Muscle layer of duodenum (tissue), 2 donors: ENCODE results near the gene ETS1.

ENCODE experiments used
- H3K27ac ChIP-seq: one replicate; pipeline ENCODE4 v1.7.0; 2013; ENCODE audit warnings: mild to moderate bottlenecking, low read length
- H3K27me3 ChIP-seq: one replicate; pipeline ENCODE4 v1.7.0; 2013; ENCODE audit warnings: low read depth, mild to moderate bottlenecking, control low read depth, low read length
- H3K36me3 ChIP-seq, 2 donors: one replicate each; pipeline ENCODE4 v1.7.0; 2013; ENCODE audit warnings: low read length in 2 of 2, control low read depth in 1 of 2, mild to moderate bottlenecking in 1 of 2; ENCODE audit not compliant: insufficient read depth in 2 of 2, control insufficient read depth in 1 of 2
- H3K4me1 ChIP-seq, 2 donors: one replicate each; pipeline ENCODE4 v1.7.0; 2013; ENCODE audit warnings: low read length in 2 of 2, mild to moderate bottlenecking in 2 of 2, control low read depth in 1 of 2, moderate library complexity in 1 of 2; ENCODE audit not compliant: insufficient read depth in 2 of 2, control insufficient read depth in 1 of 2
- H3K4me3 ChIP-seq, 2 donors: one replicate each; pipeline ENCODE4 v1.7.0; 2013; ENCODE audit warnings: low read length in 2 of 2, low read depth in 1 of 2, mild to moderate bottlenecking in 1 of 2
- H3K9me3 ChIP-seq, 2 donors: one replicate each; pipeline ENCODE4 v1.7.0; 2013; ENCODE audit warnings: low read length in 2 of 2, control low read depth in 1 of 2, mild to moderate bottlenecking in 1 of 2; ENCODE audit not compliant: control insufficient read depth in 1 of 2
- donor health status: healthy.

Gene ETS1

GRCh38 chr11:128482512-128483191 is 104.7 kb downstream of the ETS1 start:
- Histone ChIP-seq H3K9me3 (no peaks in the 10 kb centered on the region), H3K4me1 (peaks cover 0 to 28% of the 10 kb centered on the region in 2 donors), H3K27ac (peak overlapping the region; percentile 47), H3K27me3 (no peaks in the 10 kb centered on the region), H3K4me3 (no peak overlapping the region), H3K36me3 (peaks cover 39 to 55% of the 10 kb centered on the region in 2 donors)

- Histone ChIP-seq H3K27me3 (no peaks in the 10 kb centered on the region), H3K4me3 (no peak overlapping the region), H3K9me3 (no peaks in the 10 kb centered on the region), H3K4me1 (peaks cover 0 to 28% of the 10 kb centered on the region in 2 donors), H3K27ac (peak overlapping the region; percentile 47), H3K36me3 (peaks cover 39 to 59% of the 10 kb centered on the region in 2 donors)
Observed at GRCh38 chr11:128482092-128482491, 105.3 kb downstream of the ETS1 start.

GRCh38 chr11:128481135-128481534 is 106.2 kb downstream of the ETS1 start:
- Histone ChIP-seq H3K36me3 (peaks cover 31 to 62% of the 10 kb centered on the region in 2 donors), H3K4me3 (no peak overlapping the region), H3K27me3 (no peaks in the 10 kb centered on the region), H3K4me1 (peaks cover 0 to 33% of the 10 kb centered on the region in 2 donors), H3K9me3 (no peaks in the 10 kb centered on the region), H3K27ac (no peak overlapping the region)

- Histone ChIP-seq H3K4me1 (peaks cover 0 to 33% of the 10 kb centered on the region in 2 donors), H3K27me3 (no peaks in the 10 kb centered on the region), H3K9me3 (no peaks in the 10 kb centered on the region), H3K4me3 (no peak overlapping the region), H3K36me3 (peaks cover 31 to 57% of the 10 kb centered on the region in 2 donors), H3K27ac (peak overlapping the region; percentile 30)
Observed at GRCh38 chr11:128480665-128481064, 106.7 kb downstream of the ETS1 start.

- H3K27ac ChIP-seq = peak overlapping the region; percentile 30
- no peak overlapping the region for H3K4me3 ChIP-seq
- no peaks in the 10 kb centered on the region for H3K9me3 ChIP-seq
- peaks cover 29 to 51% of the 10 kb centered on the region in 2 donors for H3K36me3 ChIP-seq
- no peaks in the 10 kb centered on the region for H3K27me3 ChIP-seq
- peaks cover 2 to 35% of the 10 kb centered on the region in 2 donors for H3K4me1 ChIP-seq
Observed at GRCh38 chr11:128480066-128480465, 107.3 kb downstream of the ETS1 start.

GRCh38 chr11:128479144-128479543 is 108.2 kb downstream of the ETS1 start:
- H3K9me3 ChIP-seq = no peaks in the 10 kb centered on the region
- peaks cover 23 to 42% of the 10 kb centered on the region in 2 donors for H3K36me3 ChIP-seq
- no peak overlapping the region for H3K4me3 ChIP-seq
- no peak overlapping the region for H3K27ac ChIP-seq
- H3K4me1 ChIP-seq = peaks cover 7 to 43% of the 10 kb centered on the region in 2 donors
- no peaks in the 10 kb centered on the region for H3K27me3 ChIP-seq

GRCh38 chr11:128478305-128478704 is 109.1 kb downstream of the ETS1 start:
- no peak overlapping the region for H3K4me3 ChIP-seq
- peaks cover 7 to 51% of the 10 kb centered on the region in 2 donors for H3K4me1 ChIP-seq
- H3K36me3 ChIP-seq = peaks cover 22 to 35% of the 10 kb centered on the region in 2 donors
- H3K27me3 ChIP-seq = no peaks in the 10 kb centered on the region
- H3K27ac ChIP-seq = no peak overlapping the region
- no peaks in the 10 kb centered on the region for H3K9me3 ChIP-seq

GRCh38 chr11:128477811-128478210 is 109.5 kb downstream of the ETS1 start:
- H3K27ac ChIP-seq = no peak overlapping the region
- no peaks in the 10 kb centered on the region for H3K27me3 ChIP-seq
- peaks cover 7 to 56% of the 10 kb centered on the region in 2 donors for H3K4me1 ChIP-seq
- H3K4me3 ChIP-seq = no peak overlapping the region
- H3K36me3 ChIP-seq = peaks cover 23 to 30% of the 10 kb centered on the region in 2 donors
- no peaks in the 10 kb centered on the region for H3K9me3 ChIP-seq

GRCh38 chr11:128477278-128477677 is 110.1 kb downstream of the ETS1 start:
- Histone ChIP-seq H3K27ac (no peak overlapping the region), H3K9me3 (no peaks in the 10 kb centered on the region), H3K36me3 (peaks cover 23 to 25% of the 10 kb centered on the region in 2 donors), H3K4me1 (peaks cover 7 to 61% of the 10 kb centered on the region in 2 donors), H3K4me3 (no peak overlapping the region), H3K27me3 (no peaks in the 10 kb centered on the region)

- H3K27ac ChIP-seq = no peak overlapping the region
- H3K4me1 ChIP-seq = peaks cover 7 to 65% of the 10 kb centered on the region in 2 donors
- peaks cover 22 to 28% of the 10 kb centered on the region in 2 donors for H3K36me3 ChIP-seq
- H3K4me3 ChIP-seq = no peak overlapping the region
- no peaks in the 10 kb centered on the region for H3K27me3 ChIP-seq
- no peaks in the 10 kb centered on the region for H3K9me3 ChIP-seq
Observed at GRCh38 chr11:128476729-128477128, 110.6 kb downstream of the ETS1 start.

GRCh38 chr11:128476049-128476448 is 111.3 kb downstream of the ETS1 start:
- Histone ChIP-seq H3K9me3 (no peaks in the 10 kb centered on the region), H3K4me3 (no peak overlapping the region), H3K27me3 (no peaks in the 10 kb centered on the region), H3K4me1 (peaks cover 7 to 59% of the 10 kb centered on the region in 2 donors), H3K36me3 (peaks cover 22 to 31% of the 10 kb centered on the region in 2 donors), H3K27ac (peak overlapping the region; percentile 17)
